ENCODE results near the gene LLGL2. TPM values are rescaled to one million over a fixed set of nuclear protein-coding genes. Genes with fewer than 3 reads are reported as not detected.

The LLGL2 gene
- total RNA-seq, 2 donors from 2014 or later: 12.0 to 12.8 TPM

- no peak for ATAC-seq
- no peaks in the 10 kb centered on the region for H3K36me3 Mint-ChIP-seq
- H3K9me3 Mint-ChIP-seq: no peaks in the 10 kb centered on the region
- H3K27ac Mint-ChIP-seq: no peak overlapping the region
- DNase-seq (ENCODE audit: low spot score in 2 of 2): no peak
These were observed 70.4 kb downstream of the LLGL2 start for GRCh38 chr17:75595920-75596313.

GRCh38 chr17:75596320-75597087 lies 71.0 kb downstream of the LLGL2 start:
- H3K36me3 Mint-ChIP-seq: no peaks in the 10 kb centered on the region
- ATAC-seq (no peak), DNase-seq (ENCODE audit: low spot score in 2 of 2) (no peak)
- no peaks in the 10 kb centered on the region for H3K9me3 Mint-ChIP-seq
- no peak overlapping the region for H3K27ac Mint-ChIP-seq

DNA sequence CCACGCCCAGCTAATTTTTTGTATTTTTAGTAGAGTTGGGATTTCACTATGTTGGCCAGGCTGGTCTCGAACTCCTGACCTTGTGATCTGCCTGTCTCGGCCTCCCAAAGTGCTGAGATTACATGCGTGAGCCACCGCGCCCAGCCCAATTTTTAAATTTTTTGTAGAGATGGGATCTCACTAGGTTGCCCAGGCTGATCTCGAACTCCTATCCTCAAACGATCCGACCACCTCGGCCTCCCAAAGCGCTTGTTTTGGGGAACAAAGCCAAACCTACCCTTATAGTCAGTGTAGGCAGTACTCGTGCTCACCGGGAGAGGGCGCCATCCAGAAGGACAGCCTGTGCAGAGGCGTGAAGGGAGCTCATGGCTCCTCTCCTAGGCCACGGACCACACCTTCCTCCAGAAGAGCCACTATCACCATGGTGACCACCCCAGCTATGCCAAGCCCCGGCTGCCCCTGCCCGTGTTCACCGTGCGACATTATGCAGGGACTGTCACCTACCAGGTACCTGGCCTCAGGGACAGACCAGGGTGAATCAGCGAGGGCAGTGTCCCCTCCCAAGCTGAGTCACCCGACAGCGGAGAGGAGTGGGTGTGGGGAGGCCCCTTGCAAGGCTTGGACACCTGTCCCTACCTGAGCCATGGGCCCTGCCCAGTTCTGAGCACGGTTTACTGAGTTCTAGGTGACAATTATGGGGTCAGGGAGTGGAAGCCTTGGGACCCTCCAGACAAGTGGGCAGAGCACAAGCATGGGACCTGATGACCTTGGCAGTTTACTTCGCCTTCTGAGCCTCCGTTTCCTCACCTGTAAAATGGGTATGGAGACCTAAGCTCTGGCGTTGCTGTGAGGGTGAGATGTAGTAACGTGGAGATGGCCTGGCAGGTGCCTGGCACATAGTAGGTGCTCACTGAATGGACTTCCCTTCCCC lies 75.8 kb downstream of the LLGL2 start:
- no peak overlapping the region for H3K27ac Mint-ChIP-seq
- no peaks in the 10 kb centered on the region for H3K9me3 Mint-ChIP-seq
- ATAC-seq (peak; percentile 80 to 81), DNase-seq (ENCODE audit: low spot score in 2 of 2) (peak in 1 of 2 donors; percentile 78)
- H3K36me3 Mint-ChIP-seq: no peaks in the 10 kb centered on the region

DNA sequence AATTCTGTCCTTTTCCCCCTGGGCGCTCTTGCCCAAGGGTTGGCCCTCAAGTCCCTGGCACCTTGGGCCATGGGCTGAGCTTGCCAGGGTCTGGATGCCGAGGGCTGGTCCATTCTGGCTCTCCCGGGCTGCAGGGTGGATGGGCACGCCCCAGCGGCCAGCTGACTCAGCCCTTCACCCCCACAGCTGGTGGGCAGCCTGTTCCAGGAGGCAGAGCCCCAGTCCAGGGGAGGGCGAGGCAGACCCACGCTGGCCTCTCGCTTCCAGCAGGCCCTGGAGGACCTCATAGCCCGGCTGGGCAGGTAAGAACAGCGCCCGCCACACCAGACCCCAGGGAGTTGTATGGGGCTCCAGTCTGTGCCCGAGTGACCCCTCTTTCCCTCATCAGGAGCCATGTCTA lies 77.1 kb downstream of the LLGL2 start:
- ATAC-seq (no peak), DNase-seq (ENCODE audit: low spot score in 2 of 2) (no peak)
- Mint-ChIP-seq H3K36me3 (no peaks in the 10 kb centered on the region), H3K27ac (no peak overlapping the region), H3K9me3 (no peaks in the 10 kb centered on the region)

- peak overlapping the region in 1 of 2 donors; percentile 31 for H3K27ac Mint-ChIP-seq
These were observed 77.6 kb downstream of the LLGL2 start for GRCh38 chr17:75603123-75603522.

DNA sequence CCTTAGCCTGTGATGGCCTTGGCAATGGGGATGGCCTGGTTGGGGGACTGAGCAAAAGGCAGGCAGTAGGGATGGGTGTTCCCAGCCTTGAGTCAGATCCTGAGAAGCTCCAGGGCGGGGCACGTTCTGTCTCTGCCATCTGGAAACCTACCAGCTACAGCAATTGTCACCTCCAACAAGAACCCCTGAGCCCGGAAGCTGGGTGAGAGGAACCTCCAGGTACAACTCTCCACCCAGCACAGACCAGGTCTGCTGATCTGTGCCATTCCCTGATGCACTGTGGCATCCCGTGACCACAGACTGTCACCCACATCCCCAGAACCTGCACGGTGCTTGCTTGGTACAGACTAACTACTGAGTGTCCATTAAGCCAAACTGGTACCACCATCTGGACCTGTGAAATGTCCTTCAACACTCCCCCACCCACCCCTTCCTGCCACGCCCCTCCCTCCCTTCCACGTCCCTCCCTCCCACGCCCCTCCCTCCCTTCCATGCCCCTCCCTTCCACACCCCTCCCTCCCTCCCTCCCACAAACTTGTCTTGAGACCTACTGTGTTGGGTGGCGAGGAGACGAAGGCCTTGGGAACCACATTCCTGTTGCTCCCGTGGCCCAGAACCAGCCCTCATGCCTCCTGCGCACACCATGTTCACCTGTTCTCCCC lies 78.7 kb downstream of the LLGL2 start:
- no peaks in the 10 kb centered on the region for H3K36me3 Mint-ChIP-seq
- no peak overlapping the region for H3K27ac Mint-ChIP-seq

More at GRCh38 chr17:75603123-75603522, 77.6 kb downstream of the LLGL2 start:
- ATAC-seq: no peak
- Mint-ChIP-seq H3K36me3 (no peaks in the 10 kb centered on the region), H3K9me3 (no peaks in the 10 kb centered on the region)
- no peak for DNase-seq (ENCODE audit: low spot score in 2 of 2)

GRCh38 chr17:75605790-75606189 lies 80.3 kb downstream of the LLGL2 start:
- no peak for DNase-seq (ENCODE audit: low spot score in 2 of 2)
- no peaks in the 10 kb centered on the region for H3K36me3 Mint-ChIP-seq
- no peaks in the 10 kb centered on the region for H3K9me3 Mint-ChIP-seq
- no peak overlapping the region for H3K27ac Mint-ChIP-seq
- ATAC-seq: no peak

More for the DNA sequence above, 78.7 kb downstream of the LLGL2 start:
- no peak for ATAC-seq
- H3K9me3 Mint-ChIP-seq: no peaks in the 10 kb centered on the region
- DNase-seq (ENCODE audit: low spot score in 2 of 2): no peak

DNA sequence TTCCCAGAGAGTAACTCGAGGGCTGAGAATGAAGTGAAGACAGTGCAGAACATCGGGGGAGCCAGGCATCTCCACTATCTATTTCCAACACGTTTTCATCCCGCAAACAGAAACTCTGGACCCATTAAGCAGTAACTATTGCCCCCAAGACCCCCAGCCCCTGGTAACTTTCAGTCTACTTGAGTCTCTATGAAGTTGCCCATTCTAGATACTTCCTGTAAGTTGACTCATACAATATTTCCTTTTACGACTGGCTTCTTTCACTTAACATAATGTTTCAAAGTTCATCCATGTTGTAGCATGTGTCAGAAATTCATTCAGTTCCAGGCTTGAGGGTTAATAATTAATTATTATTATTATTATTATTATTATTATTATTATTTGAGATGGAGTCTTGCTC lies 81.6 kb downstream of the LLGL2 start:
- Mint-ChIP-seq H3K27ac (peak overlapping the region in 1 of 2 donors; percentile 84), H3K36me3 (no peaks in the 10 kb centered on the region), H3K9me3 (no peaks in the 10 kb centered on the region)
- DNase-seq (ENCODE audit: low spot score in 2 of 2) (no peak), ATAC-seq (peak in 1 of 2 donors; percentile 43)

DNA sequence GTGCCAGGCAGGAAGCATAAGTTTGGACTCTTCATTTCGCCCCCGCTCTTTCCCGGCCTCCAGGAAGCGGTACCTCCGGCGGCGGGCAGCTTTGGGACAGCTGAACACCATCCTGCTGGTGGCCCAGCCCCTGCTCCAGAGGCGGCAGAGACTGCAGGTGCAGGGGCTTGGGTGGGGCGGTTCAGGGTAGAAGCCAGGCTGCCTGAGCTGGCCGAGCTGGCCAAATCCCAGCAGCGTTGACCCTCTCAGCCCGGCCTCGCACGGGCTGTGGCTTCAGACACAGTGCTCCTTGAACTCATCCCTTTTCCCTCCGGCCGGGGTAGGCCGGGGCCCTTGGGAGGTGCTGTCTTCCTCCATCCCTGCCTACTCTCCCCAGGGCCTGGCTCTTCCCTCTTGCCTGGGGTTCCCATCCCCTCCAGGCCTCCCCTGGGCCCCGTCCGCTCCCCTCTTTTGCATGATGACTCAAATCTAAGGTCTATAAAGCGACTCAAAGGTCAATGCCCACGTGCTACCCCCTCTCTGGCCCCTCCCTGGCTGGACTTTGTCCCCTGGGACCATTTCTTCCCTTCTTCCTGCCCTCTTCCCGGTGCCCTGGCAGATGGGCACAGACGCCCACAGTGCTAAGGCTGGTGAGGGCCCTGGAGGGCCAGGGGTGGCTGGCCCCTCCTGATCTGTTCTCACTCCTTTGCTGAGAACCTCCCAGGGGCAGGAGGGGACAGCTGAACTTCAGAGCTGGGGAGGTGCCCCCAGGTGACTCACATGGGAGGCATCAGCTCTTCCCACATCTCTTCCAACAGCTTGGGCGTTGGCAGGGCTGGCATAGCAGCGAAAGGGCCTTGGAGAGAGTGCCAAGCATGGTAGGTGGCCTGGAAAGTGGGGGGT lies 84.8 kb downstream of the LLGL2 start:
- ATAC-seq (no peak), DNase-seq (ENCODE audit: low spot score in 2 of 2) (no peak)
- Mint-ChIP-seq H3K9me3 (no peaks in the 10 kb centered on the region), H3K36me3 (no peaks in the 10 kb centered on the region), H3K27ac (peak overlapping the region in 1 of 2 donors; percentile 82)

GRCh38 chr17:75611851-75612429 lies 86.4 kb downstream of the LLGL2 start:
- Mint-ChIP-seq H3K9me3 (no peaks in the 10 kb centered on the region), H3K36me3 (no peaks in the 10 kb centered on the region), H3K27ac (no peak overlapping the region)
- ATAC-seq (no peak), DNase-seq (ENCODE audit: low spot score in 2 of 2) (no peak)

DNA sequence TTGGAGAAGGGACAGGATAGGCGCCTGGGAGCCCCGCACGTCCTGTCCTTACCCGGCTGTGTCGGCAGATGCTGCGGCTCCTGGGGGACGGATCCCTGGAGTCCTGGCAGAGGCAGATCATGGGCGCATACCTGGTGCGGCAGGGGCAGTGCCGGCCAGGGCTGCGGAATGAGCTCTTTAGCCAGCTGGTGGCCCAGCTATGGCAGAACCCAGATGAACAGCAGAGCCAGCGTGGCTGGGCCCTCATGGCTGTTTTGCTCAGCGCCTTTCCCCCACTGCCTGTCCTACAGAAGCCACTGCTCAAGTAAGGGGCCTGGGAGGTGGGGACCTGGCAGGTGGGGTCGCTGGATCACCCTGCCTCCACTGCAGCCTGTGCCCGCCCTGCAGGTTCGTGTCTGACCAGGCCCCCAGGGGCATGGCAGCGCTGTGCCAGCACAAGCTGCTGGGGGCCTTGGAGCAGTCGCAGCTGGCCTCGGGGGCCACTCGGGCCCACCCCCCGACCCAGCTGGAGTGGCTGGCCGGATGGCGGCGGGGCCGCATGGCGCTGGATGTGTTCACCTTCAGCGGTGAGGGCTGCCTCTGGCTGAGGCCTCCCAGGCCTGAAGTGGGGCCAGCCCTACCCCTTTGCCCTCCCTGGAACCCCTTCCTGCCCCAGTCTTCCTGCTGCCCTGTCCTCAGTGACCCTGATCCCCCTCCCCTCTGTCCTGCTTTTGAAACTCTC lies 87.6 kb downstream of the LLGL2 start:
- H3K27ac Mint-ChIP-seq: no peak overlapping the region
- DNase-seq (ENCODE audit: low spot score in 2 of 2) (no peak), ATAC-seq (no peak)
- H3K36me3 Mint-ChIP-seq: no peaks in the 10 kb centered on the region
- H3K9me3 Mint-ChIP-seq: no peaks in the 10 kb centered on the region

- DNase-seq (ENCODE audit: low spot score in 2 of 2): no peak
- Mint-ChIP-seq H3K27ac (no peak overlapping the region), H3K36me3 (no peaks in the 10 kb centered on the region), H3K9me3 (no peaks in the 10 kb centered on the region)
- no peak for ATAC-seq
These were observed 88.5 kb downstream of the LLGL2 start for GRCh38 chr17:75614006-75614405.

DNA sequence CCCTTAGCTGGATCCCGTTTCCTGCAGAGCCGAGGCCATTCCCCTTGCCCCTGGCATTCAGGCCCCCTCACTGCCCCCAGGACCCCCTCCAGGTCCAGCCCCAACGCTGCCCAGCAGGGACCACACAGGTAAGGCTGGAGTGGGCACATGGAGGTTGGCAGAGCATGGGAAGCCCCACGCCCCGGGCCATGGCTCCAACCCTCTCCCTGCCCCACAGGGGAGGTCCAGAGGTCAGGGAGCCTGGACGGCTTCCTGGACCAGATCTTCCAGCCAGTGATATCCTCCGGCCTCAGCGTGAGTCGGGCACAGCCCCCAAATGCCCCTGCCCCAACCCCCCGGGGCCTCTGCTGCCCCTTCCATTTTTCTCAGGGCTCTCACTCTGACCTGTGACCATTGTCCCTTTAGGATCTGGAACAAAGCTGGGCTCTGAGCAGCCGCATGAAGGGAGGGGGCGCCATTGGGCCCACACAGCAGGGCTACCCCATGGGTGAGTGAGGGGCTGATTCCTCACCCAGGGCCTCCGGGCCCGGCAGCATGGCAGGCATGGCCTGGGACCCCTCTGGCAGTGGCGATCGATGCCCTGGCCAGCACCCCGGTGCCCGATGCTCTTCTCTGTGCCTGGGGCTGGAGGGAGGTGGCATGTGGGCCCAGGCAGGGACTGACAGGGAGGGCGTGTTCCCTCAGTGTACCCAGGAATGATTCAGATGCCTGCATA lies 89.2 kb downstream of the LLGL2 start:
- Mint-ChIP-seq H3K36me3 (no peaks in the 10 kb centered on the region), H3K27ac (no peak overlapping the region), H3K9me3 (no peaks in the 10 kb centered on the region)
- DNase-seq (ENCODE audit: low spot score in 2 of 2): no peak
- ATAC-seq: peak in 1 of 2 donors; percentile 5

DNA sequence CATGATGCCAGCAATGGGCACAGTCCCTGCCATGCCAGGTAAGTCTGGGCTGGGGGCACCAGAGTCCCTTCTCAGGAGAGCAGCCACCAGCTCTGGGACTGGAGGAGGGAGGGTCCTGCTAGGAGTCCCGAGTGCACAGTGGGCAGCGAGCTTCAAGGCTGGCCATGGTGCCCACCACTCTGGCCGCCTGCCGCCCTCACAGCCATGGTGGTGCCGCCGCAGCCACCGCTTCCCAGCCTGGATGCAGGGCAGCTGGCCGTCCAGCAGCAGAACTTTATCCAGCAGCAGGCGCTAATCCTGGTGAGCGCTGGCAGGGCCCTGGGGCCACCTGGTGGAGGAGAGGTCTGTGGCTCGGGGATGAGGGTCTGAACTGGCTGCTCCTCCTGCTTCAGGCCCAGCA lies 89.8 kb downstream of the LLGL2 start:
- Mint-ChIP-seq H3K27ac (no peak overlapping the region), H3K9me3 (no peaks in the 10 kb centered on the region), H3K36me3 (no peaks in the 10 kb centered on the region)
- DNase-seq (ENCODE audit: low spot score in 2 of 2) (no peak), ATAC-seq (no peak)

Measured in activated naive CD4-positive, alpha-beta T cell treated with anti-CD3 and anti-CD28 coated beads, Interleukin-2, amount 50 U/mL, for 72 hours (primary cell).